ENCODE data around the gene LY6G6C. TPM values are rescaled to one million over a fixed set of nuclear protein-coding genes. Genes with fewer than 3 reads are reported as not detected.

The LY6G6C gene
- total and polyA plus RNA-seq, 2 donors (not counting 1 experiment from before 2014, with no cell fraction given), result 0.13 TPM; not detected in 1

GRCh38 chr6:31723245-31723979 lies 1.9 kb upstream of the LY6G6C start, which contains the start of gene MPIG6B:
TSS of gene MPIG6B (plus strand) at chr6:31723373. CDS start at chr6:31723384, 11 bp downstream.
- no peaks in the 10 kb centered on the region for H3K9me3 Mint-ChIP-seq (ENCODE audit: insufficient read depth)
- intact Hi-C loops (cut with micrococcal nuclease), result no loop called here
- Histone ChIP-seq H3K9me3 (ENCODE audit: control extremely low read depth in 1 of 3, control insufficient read depth in 2 of 3, insufficient read depth in 1 of 3, low read length in 2 of 3) (no peaks in the 10 kb centered on the region), H4K20me1 (ENCODE audit: control insufficient read depth, insufficient read depth, low read length, poor library complexity, severe bottlenecking) (no peaks in the 10 kb centered on the region), H3K27ac (ENCODE audit: low read length in 2 of 2) (peak within 1 kb of the TSS in 1 of 2 donors; percentile 27), H3K4me1 (ENCODE audit: control insufficient read depth in 2 of 2, insufficient read depth in 2 of 2, low read length in 2 of 2) (peaks cover 31 to 39% of the 10 kb centered on the region in 2 donors), H3K4me3 (ENCODE audit: control extremely low read depth in 1 of 5, extremely low read depth in 1 of 5, insufficient read depth in 1 of 5, low read depth in 2 of 5, low read length in 4 of 5) (peak within 1 kb of the TSS in 2 of 5 experiments; percentile 8 to 12), H3K27me3 (replicated peaks in 1 of 4; ENCODE audit: control extremely low read depth in 1 of 4, control insufficient read depth in 3 of 4, insufficient read depth in 4 of 4, low read length in 3 of 4) (no peaks in the 10 kb centered on the region), H3K79me2 (ENCODE audit: control insufficient read depth, insufficient read depth, low read length) (peaks cover 5% of the 10 kb centered on the region), H2AFZ (ENCODE audit: insufficient read depth, low read depth, low read length, poor library complexity, severe bottlenecking) (peak within 1 kb of the TSS; percentile 64), H3K36me3 (replicated peaks in 1 of 2; ENCODE audit: control extremely low read depth in 1 of 2, control insufficient read depth in 1 of 2, extremely low read depth in 1 of 2, insufficient read depth in 2 of 2, low read length in 1 of 2) (peaks cover 0 to 18% of the 10 kb centered on the region in 2 experiments), H3K4me2 (replicated peaks; ENCODE audit: low read depth, low read length, poor library complexity, severe bottlenecking) (peak within 1 kb of the TSS; percentile 58), H3K9ac (ENCODE audit: low read length) (no peak within 1 kb of the TSS)
- POLR2A ChIA-PET, result interaction anchor here (0.5 to 1.5 kb wide), 3 partner anchors 29 to 162 kb away, joined by 4 to 8 read pairs (median 8); no protein-coding TSS in a partner anchor
- no peak for DNase-seq
- WGBS (ENCODE audit: insufficient coverage), result 51% methylated on average over 36 of the region's 46 CpGs
- ATAC-seq (ENCODE audit: low read depth), result no peak
- TF ChIP-seq, protein P1, sequence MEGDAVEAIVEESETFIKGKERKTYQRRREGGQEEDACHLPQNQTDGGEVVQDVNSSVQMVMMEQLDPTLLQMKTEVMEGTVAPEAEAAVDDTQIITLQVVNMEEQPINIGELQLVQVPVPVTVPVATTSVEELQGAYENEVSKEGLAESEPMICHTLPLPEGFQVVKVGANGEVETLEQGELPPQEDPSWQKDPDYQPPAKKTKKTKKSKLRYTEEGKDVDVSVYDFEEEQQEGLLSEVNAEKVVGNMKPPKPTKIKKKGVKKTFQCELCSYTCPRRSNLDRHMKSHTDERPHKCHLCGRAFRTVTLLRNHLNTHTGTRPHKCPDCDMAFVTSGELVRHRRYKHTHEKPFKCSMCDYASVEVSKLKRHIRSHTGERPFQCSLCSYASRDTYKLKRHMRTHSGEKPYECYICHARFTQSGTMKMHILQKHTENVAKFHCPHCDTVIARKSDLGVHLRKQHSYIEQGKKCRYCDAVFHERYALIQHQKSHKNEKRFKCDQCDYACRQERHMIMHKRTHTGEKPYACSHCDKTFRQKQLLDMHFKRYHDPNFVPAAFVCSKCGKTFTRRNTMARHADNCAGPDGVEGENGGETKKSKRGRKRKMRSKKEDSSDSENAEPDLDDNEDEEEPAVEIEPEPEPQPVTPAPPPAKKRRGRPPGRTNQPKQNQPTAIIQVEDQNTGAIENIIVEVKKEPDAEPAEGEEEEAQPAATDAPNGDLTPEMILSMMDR (IDR thresholded peaks at IDR 0.05), result no peak
- no peak for TF ChIP-seq EZH2 (IDR thresholded peaks at IDR 0.05; ENCODE audit: borderline replicate concordance, insufficient read depth, low read depth, low read length, poor library complexity, severe bottlenecking)
- H3K27ac Mint-ChIP-seq, result peak within 1 kb of the TSS; percentile 53
- CTCF ChIA-PET, result interaction anchor here (0.9 to 1.1 kb wide), 2 partner anchors 15 to 39 kb away, joined by 3 to 6 read pairs; no protein-coding TSS in a partner anchor
- no peaks in the 10 kb centered on the region for H3K27me3 Mint-ChIP-seq
- H3K4me3 Mint-ChIP-seq, result peak within 1 kb of the TSS; percentile 2
- peaks cover 46% of the 10 kb centered on the region for H3K4me1 Mint-ChIP-seq

- H3K9me3 ChIP-seq (ENCODE audit: control extremely low read depth in 1 of 3, control insufficient read depth in 2 of 3, insufficient read depth in 1 of 3, low read length in 2 of 3), result no peaks in the 10 kb centered on the region
- TF ChIP-seq, protein P1 (IDR thresholded peaks at IDR 0.05), result no peak
- no peak for TF ChIP-seq EZH2 (IDR thresholded peaks at IDR 0.05; ENCODE audit: borderline replicate concordance, insufficient read depth, low read depth, low read length, poor library complexity, severe bottlenecking)
- peaks cover 5% of the 10 kb centered on the region for H3K79me2 ChIP-seq (ENCODE audit: control insufficient read depth, insufficient read depth, low read length)
- no peak overlapping the region for H3K27ac ChIP-seq (ENCODE audit: low read length in 2 of 2)
- Mint-ChIP-seq H3K4me3 (no peak overlapping the region), H3K27me3 (no peaks in the 10 kb centered on the region), H3K9me3 (ENCODE audit: insufficient read depth) (no peaks in the 10 kb centered on the region), H3K27ac (no peak overlapping the region), H3K4me1 (peaks cover 35% of the 10 kb centered on the region)
- peaks cover 0 to 17% of the 10 kb centered on the region in 2 experiments for H3K36me3 ChIP-seq (replicated peaks in 1 of 2; ENCODE audit: control extremely low read depth in 1 of 2, control insufficient read depth in 1 of 2, extremely low read depth in 1 of 2, insufficient read depth in 2 of 2, low read length in 1 of 2)
- H3K4me1 ChIP-seq (ENCODE audit: control insufficient read depth in 2 of 2, insufficient read depth in 2 of 2, low read length in 2 of 2), result peaks cover 19 to 26% of the 10 kb centered on the region in 2 donors
- POLR2A ChIA-PET, result no interaction called here
- H3K9ac ChIP-seq (ENCODE audit: low read length), result no peak overlapping the region
- H2AFZ ChIP-seq (ENCODE audit: insufficient read depth, low read depth, low read length, poor library complexity, severe bottlenecking), result no peak overlapping the region
- intact Hi-C loops (cut with micrococcal nuclease), result no loop called here
- no peaks in the 10 kb centered on the region for H3K27me3 ChIP-seq (replicated peaks in 1 of 4; ENCODE audit: control extremely low read depth in 1 of 4, control insufficient read depth in 3 of 4, insufficient read depth in 4 of 4, low read length in 3 of 4)
- DNase-seq (no peak), ATAC-seq (ENCODE audit: low read depth) (no peak)
- no peaks in the 10 kb centered on the region for H4K20me1 ChIP-seq (ENCODE audit: control insufficient read depth, insufficient read depth, low read length, poor library complexity, severe bottlenecking)
- H3K4me2 ChIP-seq (replicated peaks; ENCODE audit: low read depth, low read length, poor library complexity, severe bottlenecking), result no peak overlapping the region
- CTCF ChIA-PET, result no interaction called here
- H3K4me3 ChIP-seq (ENCODE audit: control extremely low read depth in 1 of 5, extremely low read depth in 1 of 5, insufficient read depth in 1 of 5, low read depth in 2 of 5, low read length in 4 of 5), result no peak overlapping the region
- whole genome bisulfite sequencing (ENCODE audit: insufficient coverage), result 100% methylated on average over 2 of the region's 3 CpGs
Measured at GRCh38 chr6:31722173-31722572, 627 bp upstream of the LY6G6C start.
